ENCODE data around the gene GLT8D2.
A peak's percentile ranks its signal among the peaks of the same experiment; 100 is the strongest.
"Not testable (repeated sequence)": the region's sequence is repeated elsewhere in the genome, so short reads cannot be mapped to it uniquely, and the experiment has no call there.

The GLT8D2 gene

DNA sequence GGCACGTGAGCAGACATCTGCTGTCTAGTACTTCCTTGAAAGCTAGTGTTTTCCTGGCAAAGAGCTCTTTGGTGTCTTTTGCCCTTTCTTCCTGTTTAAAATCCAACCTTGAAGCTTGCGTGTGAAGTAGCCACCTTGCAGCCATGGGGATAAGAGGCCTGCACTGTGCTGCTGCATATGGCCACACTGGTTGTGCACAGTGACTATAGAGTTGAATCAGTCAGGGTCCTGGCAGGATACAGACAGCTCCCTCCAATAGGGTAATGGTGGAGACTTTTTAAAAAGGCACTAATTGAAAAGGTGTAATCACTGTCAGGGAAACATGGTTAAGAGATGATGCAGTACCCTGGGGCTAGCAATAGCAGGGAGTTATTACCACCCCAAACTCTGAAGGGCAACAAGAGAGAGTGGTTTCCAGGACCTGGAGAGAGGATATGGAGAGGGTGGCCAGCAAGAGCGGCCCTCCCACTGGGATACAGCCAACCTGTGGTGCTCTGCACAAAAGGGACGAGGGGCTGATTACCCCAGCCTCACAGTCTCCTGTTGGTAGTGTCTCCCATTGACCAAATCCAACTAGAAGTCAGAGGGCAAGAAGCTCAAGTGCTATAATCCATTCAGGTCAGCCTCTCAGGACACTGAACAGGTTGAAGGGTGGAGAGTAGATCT lies 4.8 kb upstream of the GLT8D2 start:
- DNase-seq (ENCODE audit: low spot score) = no peak

DNA sequence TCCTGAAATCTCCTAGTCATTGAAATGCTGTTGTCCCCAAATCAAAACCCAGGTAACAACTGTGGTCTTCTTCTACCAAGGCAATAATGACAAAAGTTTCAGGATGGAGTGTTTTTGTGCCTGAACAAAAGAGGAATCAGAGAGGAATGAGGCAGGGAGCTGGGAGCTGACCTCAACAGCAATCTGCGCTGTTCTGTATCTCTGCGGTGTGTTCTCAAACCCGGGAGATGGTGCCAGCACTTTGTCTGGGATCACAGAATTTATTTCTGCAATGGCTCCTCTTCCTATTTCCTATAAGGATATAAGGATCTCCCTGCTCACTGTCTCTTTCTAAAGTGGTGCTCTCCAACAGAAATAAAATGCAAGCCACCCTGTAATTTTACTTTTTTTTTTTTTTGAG lies 449 bp upstream of the GLT8D2 start:
- FAIRE-seq (no peak), DNase-seq (ENCODE audit: low spot score) (no peak)

More for the DNA sequence above, 4.8 kb upstream of the GLT8D2 start:
- no peak for FAIRE-seq

DNA sequence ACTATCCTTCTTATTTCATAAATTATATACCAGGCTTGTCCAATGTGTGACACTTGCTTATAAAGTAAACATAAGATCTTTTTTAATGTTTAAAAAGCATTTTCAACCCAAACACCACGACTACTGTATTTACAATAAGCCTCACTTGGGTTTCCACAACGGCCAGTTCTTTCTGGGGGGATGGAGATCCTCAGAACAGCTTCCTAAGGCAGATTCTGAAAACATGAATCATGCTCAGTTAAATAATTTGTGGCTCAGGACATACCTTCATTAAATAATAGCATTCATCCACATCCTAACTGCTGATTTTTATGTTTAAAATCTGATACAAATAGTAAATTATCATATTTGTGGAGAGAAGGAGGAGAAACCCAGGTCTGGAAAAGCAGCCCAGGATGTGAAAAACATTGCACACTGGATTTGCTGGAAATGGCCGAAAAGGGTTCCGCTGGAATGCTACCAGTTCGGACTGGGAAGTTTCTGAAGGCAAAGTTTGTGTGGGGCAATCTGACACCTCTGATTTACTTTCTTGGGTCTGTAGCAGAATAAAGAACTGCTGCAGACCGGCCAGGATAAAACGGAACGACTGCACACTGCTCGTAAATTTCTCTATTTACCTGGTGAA lies 597 bp downstream of the GLT8D2 start:
- no peak for DNase-seq (ENCODE audit: low spot score)
- no peak for FAIRE-seq

DNA sequence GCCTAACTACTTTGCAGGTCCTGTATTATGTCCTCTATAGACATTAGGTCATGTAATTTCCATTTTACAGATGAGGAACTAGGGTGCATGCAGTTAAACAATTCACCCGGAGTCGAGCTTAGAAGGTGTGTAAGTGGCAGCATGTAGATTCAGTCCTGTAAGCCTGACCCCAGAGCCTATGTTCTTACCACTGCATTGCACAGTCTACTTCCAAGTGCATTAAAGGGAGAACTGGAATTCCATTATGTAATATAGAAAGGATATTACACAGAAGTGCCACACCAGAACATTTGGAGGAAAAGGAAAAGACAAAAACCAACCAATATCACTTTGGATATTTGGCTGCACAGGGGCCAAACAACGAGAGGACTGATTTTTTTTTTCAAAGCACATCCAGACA lies 1.2 kb downstream of the GLT8D2 start:
- no peak for DNase-seq (ENCODE audit: low spot score)
- no peak for FAIRE-seq

DNA sequence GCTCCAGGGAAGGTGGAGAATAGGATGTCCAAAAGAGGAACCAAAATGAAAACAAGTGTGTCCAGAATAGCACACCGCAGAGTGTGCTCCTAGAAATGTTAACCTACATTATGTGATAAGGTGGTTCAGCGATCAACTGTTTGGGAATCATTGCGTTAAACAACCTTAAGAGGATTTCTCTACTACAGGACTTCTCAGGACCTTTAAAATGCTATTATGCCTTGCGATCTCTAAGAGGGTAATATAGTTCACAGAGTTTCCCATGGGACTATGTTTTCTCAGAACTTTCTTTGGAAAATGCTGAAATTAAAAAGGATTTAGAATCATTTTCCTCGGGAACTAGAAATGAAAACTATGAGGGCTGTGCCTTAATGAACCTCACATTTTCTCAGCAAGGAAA lies 1.8 kb downstream of the GLT8D2 start:
- FAIRE-seq (no peak), DNase-seq (ENCODE audit: low spot score) (no peak)

DNA sequence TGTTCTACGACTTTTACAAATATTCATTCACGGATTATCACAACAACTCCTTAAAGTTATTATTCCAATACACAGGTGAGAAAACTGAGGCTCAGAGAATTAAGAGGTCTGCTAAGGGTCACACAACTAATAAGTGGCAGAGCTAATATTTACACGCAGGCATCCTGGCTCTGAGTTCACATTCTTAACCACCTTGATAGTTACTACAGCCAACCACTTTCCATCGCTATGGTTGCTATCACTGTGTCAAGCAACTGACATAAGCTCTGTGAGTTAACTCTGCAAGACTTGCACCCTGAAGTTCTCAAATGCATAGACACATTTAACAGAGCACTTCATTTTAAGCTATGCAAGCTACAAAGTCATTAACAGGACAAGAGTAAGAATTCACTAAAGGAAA lies 3.7 kb downstream of the GLT8D2 start:
- DNase-seq (ENCODE audit: low spot score) = no peak
- FAIRE-seq = no peak

DNA sequence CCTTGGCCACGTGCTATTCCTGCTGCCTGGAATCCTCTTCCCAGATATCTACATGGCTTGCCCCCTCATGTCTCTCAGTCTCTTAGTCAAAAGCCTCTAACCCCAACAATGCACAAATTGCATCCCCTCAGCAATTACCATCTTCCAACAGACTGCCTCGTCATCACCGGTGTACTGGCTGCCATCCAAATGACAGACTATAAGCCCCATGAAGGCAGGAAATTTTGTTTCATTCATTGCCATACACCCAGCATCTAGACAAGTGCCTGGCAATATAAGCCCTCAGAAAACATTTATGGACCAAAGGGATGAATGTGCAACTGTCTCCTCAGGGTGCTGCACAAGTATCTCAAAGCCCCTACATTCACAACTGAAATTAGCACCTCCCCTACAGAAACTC lies 5.8 kb downstream of the GLT8D2 start:
- DNase-seq (ENCODE audit: low spot score) (no peak), FAIRE-seq (no peak)

DNA sequence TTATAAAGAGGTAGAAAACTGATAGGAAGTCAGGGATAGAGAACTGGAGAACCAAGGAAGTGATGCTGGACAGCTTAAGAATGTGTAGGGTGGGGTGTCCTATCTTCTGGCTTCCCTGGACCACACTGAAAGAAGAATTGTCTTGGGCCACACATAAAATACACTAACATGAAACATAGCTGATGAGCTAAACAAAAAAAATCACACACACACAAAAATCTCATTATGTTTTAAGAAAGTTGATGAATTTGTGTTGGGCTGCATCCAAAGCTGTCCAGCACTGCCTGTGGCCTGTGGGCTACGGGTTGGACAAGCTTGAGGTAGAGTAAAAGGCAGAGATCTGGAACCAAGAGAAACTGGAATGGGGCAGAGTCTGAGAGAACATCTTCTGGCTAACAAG lies 7.4 kb downstream of the GLT8D2 start:
- no peak for FAIRE-seq
- no peak for DNase-seq (ENCODE audit: low spot score)

DNA sequence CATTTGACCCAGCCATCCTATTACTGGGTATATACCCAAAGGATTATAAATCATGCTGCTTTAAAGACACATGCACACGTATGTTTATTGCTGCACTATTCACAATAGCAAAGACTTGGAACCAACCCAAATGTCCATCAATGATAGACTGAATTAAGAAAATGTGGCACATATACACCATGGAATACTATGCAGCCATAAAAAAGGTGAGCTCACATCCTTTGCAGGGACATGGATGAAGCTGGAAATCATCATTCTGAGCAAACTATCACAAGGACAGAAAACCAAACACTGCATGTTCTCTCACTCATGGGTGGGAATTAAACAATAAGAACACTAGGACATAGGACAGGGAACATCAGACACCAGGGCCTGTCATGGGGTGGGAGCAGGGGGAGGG lies 10.2 kb downstream of the GLT8D2 start:
- DNase-seq (ENCODE audit: low spot score); FAIRE-seq: not testable (repeated sequence)

DNA sequence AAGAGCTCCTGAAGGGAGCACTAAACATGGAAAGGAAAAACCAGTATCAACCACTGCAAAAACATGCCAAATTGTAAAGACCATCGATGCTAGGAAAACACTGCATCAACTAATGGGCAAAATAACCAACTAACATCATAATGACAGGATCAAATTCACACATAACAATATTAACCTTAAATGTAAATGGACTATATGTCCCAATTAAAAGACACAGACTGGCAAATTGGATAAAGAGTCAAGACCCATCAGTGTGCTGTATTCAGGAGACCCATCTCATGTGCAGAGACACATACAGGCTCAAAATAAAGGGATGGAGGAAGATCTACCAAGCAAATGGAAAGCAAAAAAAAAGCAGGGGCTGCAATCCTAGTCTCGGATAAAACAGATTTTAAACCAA lies 13.8 kb downstream of the GLT8D2 start:
- FAIRE-seq; DNase-seq (ENCODE audit: low spot score): not testable (repeated sequence)

DNA sequence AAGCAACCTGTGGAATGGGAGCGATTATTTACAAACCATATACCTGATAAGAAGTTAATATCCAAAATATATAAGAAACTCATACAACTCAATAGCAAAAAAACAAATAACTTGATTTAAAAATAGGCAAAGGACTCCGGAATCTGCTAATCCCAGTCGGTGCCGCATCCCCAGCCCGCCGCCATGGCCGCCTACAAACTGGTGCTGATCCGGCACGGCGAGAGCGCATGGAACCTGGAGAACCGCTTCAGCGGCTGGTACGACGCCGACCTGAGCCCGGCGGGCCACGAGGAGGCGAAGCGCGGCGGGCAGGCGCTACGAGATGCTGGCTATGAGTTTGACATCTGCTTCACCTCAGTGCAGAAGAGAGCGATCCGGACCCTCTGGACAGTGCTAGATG lies 19.4 kb downstream of the GLT8D2 start:
- FAIRE-seq; DNase-seq (ENCODE audit: low spot score): not testable (repeated sequence)

DNA sequence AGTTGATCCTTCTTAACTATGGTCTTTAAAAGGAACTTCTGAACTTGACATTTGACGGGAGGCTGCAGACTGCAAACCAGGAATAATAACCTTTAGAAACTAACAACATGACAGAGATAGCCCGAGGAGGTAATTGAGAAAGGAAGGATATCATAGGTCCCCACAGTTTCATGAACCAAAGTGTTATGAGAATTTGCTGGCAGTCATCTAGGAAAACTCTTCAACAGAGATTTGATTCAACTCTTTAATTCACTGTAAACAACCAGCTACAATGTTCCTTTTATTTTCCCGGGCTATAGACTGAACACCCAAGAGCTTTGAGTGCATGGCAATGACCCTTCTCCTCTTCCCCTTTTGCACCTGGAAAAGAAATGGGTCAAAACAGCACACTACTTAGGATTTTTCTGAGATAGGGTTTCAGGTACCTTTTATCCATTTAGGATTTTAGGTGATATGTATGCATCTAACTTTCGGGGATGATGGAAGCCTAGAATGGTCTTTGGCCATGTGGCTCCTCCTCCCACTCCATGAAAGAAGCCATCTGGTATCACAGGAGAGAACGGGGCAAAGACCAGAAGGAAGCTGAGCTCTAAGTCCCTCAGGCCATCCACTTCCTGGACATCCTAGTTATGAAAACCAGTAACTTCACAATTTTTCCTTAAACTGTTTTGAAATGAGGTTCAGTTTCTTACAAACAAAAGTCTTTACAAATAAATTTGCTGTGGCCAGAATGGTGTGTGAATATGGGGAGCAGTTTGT lies 23.0 kb downstream of the GLT8D2 start:
- FAIRE-seq (no peak), DNase-seq (ENCODE audit: low spot score) (no peak)

DNA sequence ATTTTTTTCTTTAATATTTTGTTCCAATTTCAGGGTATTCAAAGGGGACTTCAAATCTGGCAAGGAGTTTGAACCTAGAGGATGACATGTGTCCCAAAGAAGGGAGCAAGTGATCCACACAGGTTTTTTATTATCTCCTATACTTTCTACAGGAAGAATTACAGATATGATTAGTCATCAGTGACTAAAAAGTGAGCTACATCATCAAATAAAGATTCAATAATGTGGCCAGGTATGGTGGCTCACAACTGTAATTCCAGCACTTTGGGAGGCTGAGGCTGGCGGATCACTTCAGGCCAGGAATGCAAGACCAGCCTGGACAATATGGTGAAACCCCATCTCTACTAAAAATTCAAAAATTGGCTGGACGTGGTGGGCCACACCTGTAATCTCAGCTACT lies 24.2 kb downstream of the GLT8D2 start:
- no peak for FAIRE-seq
- no peak for DNase-seq (ENCODE audit: low spot score)

DNA sequence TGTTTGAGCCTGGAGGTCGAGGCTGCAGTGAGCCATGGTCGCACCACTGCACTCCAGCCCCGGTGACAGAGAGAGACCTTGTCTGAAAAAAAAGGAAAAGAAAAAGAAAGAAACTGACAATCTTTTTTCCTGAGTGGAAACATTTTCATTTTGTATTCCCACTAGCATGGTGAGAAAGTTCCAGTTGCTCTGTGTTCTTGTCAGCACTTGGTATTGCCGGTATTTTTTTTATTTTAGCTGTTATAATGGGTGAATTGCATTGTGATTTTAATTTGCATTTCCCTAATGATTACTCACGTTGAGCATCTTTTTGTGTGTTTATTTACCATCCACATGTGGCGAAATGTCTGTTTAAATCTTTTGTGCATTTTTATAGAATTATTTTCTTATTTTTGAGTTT lies 25.6 kb downstream of the GLT8D2 start:
- DNase-seq (ENCODE audit: low spot score) (no peak), FAIRE-seq (no peak)

DNA sequence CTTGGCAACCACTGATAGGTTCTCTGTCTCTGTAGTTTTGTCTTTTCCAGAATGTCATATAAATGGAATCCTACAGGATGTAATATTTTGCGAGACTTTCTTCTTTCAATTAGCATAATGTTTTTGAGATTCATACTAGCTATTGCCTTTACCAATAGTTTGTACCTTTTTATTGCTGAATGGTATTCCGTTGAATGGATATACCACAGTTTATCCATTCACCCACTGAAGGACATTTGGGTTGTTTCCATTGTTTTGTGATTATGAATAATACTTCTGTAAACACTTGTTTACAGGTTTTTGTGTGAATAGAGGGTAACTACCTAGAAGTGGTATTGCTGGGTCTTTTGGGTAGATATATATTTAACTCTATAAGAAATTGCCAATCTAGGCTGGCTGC lies 26.3 kb downstream of the GLT8D2 start:
- no peak for DNase-seq (ENCODE audit: low spot score)
- no peak for FAIRE-seq

DNA sequence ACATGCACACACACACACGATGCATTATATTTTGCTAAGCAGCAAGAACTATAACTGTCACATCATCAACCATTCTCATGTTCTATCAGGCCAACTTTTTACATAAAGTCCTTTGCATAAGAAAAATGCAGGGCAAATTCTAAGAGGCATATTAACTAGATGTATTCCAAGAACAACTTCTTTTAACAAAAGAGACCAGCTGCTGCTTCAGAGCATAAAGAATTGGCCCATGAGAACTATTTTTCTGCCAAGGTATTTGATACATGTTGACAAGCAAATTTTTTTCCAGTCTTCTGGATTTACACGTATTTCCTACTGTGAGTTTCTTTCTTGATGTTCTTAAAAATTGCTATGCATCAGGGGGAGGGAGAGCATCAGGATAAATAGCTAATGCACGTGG lies 27.2 kb downstream of the GLT8D2 start:
- no peak for FAIRE-seq
- no peak for DNase-seq (ENCODE audit: low spot score)

DNA sequence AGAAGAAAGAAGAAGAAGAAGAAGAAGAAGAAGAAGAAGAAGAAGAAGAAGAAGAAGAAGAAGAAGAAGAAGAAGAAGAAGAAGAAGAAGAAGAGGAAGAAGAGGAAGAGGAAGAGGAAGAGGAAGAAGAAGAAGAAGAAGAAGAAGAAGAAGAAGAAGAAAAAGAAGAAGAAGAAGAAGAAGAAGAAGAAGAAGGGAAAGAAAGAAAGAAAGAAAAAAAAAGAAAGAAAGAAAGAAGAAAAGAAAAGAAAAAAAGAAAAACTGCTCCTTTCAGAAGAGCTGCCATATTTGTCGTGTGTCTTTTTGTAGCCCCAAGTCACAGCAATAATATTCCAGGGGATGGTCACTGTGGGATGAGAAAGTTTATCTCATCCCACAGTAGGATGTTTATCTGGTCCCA lies 28.1 kb downstream of the GLT8D2 start:
- FAIRE-seq; DNase-seq (ENCODE audit: low spot score): not testable (repeated sequence)

DNA sequence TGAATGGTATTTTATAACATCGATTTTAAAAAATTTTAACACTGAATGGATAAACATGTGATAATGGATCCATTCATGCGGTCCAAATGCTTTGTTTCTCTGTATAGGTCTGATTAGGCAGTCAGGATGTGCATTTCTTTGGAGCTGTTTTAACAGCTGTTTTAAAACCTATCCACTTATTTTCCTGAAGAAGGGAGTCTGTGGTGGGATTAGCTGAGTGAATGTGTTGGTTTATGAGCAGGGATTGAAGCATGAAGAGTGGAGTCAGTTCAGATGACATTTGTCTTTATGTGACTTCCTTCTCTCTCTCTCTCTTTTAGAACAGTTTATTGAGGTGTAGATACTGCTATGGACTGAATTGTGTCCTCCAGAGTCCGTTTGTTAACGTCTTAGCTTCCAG lies 37.7 kb downstream of the GLT8D2 start:
- no peak for FAIRE-seq
- DNase-seq (ENCODE audit: low spot score) = no peak

DNA sequence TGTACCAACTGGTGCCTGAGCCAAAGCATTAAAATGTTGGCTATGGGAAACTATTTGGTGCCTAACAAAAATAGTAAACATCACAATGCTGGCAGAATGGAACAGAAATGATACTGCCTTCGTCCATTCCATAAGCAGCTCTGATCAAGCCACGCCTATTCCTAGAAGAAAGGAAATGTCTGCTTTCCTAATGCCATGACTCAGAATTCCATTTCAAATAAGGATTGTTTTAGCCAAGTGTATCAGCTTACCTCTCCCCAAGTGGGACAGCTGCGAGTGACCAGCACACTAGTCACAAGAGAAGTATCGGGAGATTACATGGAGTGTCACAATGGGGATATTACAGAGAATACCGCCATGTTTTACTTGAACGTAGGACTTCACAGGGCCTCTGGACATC lies 38.7 kb downstream of the GLT8D2 start:
- peak; percentile 33 for DNase-seq (ENCODE audit: low spot score)
- FAIRE-seq = no peak

DNA sequence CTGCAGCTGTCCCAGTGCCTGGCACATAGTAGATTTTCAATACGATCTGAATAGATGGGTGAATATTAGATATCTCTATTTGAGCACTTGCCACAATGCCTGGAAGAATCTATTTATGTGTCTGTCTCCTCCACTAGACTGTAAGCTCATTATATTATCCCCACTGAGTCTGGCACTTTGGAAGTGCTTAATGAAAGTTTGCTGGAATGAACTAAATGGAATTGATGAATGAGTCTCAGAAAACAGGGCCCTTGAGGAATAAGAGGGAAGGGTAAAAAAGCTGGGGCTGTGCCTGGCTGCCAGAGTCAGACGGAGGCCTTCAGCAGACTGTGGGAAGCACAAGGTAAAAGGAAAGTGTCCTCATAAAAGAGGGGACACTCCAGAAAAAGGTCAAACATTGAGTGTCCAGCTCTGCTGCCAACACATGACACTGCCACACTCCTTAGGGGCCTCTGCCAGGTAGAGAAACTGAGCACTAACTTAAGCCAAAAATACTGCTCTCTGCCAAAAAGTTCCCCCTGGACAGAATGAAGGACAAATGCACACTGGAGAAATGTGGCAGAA lies 39.3 kb downstream of the GLT8D2 start:
- DNase-seq (ENCODE audit: low spot score) = no peak
- no peak for FAIRE-seq

DNA sequence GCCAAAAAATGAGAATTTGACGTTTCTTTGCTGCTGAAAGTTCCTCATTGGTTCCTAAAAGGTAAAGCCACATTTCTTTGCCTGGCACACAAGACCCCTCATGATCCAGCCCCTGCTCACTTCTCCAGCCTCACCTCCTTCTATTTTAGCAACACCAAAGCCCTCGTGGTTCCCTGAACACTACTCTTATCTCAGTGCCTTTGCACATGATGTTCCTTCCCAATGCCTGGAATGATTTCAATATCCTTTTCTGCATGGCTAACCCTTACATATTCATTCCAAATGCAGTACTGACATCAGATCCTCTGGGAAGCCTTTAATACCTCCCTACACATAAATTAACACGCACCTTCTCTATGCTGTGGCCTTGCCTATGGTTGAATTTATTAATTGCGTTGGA lies 39.9 kb downstream of the GLT8D2 start:
- FAIRE-seq (no peak), DNase-seq (ENCODE audit: low spot score) (no peak)

DNA sequence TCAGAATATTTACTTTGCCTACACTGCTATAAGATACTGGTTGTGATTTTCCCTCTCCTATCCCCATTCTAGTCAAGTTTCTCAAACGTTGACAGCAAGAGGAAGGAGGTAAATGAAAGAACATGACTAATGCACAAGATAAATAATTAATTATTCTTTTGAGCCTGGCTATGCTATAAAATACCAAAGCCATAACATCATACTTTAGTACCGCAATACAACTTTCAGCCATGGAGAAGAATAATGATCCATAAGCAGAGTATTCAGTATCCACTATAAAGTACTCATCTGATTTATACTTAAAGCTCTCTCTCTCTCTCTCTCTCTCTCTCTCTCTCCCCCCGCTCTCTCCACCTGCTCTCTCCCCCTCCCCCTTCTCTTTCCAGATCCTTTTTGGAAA lies 43.1 kb downstream of the GLT8D2 start:
- DNase-seq (ENCODE audit: low spot score) (peak; percentile 11), FAIRE-seq (no peak)
